GM12892 (cell line): ENCODE data around the gene NIPAL4. TPM values are rescaled to one million over a fixed set of nuclear protein-coding genes. Genes with fewer than 3 reads are reported as not detected.
A peak's percentile ranks its signal among the peaks of the same experiment; 100 is the strongest.
"Not testable (repeated sequence)": the region's sequence is repeated elsewhere in the genome, so short reads cannot be mapped to it uniquely, and the experiment has no call there.

Experiments used
- DNase-seq: peaks from one replicate; pipeline ENCODE4 v3.0.0; 2011; ENCODE audit not compliant: insufficient read length
- FAIRE-seq: peaks from 2 replicates; lab custom pipeline; 2011; peaks lifted over from hg19 to GRCh38; lab: Jason Lieb, UNC
- POLR2A ChIP-seq: IDR thresholded peaks from 2 replicates; pipeline ENCODE4 v1.6.1; 2011; ENCODE audit warnings: low read depth, low read length, control low read depth
- POLR2AphosphoS5 ChIP-seq: IDR thresholded peaks from 2 replicates; pipeline ENCODE4 v1.6.1; 2011; ENCODE audit warnings: low read depth, low read length, control low read depth
- TAF1 ChIP-seq: IDR thresholded peaks from 2 replicates; pipeline ENCODE4 v1.6.1; 2011; ENCODE audit warnings: low read depth, mild to moderate bottlenecking, control low read depth, low read length, borderline replicate concordance
- polyA plus RNA-seq: library from polyadenylated mRNA; unstranded; fragments of >200 nt; gene quantifications from one replicate; pipeline ENCODE4 v1.2.1, GENCODE V29; 2012; ENCODE audit warnings: missing spikeins, inconsistent platforms; ENCODE audit not compliant: missing spikeins

NIPAL4 gene
- 0.40 TPM for polyA plus RNA-seq

DNA sequence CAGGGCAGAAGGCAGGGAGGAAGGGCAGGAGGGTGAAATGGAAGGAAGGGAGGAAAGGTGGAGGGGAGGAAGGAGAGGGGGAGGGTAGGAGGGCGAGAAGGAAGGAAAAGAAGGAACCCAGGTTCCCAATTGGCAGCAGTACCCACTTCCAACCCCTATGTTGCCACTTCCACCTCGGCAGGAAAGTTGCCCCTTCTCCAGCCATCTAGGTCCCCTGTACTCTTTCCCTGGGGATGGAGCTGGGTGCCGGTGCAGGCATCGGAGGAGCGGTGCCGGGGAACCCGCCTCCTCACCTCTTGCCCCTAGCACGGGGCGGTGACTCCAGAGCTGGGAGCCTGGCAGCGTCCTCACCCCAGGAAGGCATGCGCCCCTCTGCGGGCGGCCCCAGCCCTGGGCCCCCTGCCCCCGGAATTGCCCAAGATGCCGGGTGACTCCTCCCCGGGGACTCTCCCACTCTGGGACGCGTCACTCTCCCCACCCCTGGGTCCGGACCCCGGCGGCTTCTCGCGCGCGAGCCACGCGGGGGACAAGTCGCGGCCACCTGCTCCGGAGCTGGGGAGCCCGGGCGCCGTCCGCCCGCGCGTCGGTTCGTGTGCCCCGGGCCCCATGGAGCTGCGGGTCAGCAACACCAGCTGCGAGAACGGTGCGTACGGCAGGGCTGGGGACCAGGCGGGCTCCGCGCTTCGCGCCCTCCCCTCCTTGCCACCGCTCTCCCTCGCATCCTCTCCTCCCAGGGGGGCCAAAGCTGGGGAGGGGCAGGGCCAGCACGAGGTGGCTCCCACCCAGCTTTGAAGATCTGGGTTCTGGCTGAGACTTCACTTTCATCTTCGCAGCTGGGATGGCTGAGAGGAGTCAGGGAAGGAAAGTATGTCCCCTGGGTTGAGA is at the start of gene NIPAL4:
Gene NIPAL4 (plus strand): TSS at position 499 of the 885 bp plus-strand sequence. CDS start 108 bp downstream, at position 607.
- peak; percentile 34 for DNase-seq
- TF ChIP-seq POLR2AphosphoS5, result no peak
- no peak for TF ChIP-seq POLR2A
- no peak for TF ChIP-seq TAF1
- peak; percentile 36 for FAIRE-seq

GRCh38 chr5:157415838-157416237 is 44.2 kb upstream of the NIPAL4 start:
- TF ChIP-seq POLR2AphosphoS5, result no peak
- TF ChIP-seq POLR2A, result no peak
- no peak for TF ChIP-seq TAF1
- FAIRE-seq (no peak), DNase-seq (no peak)

- not testable (repeated sequence) for DNase-seq, FAIRE-seq
These were observed 40.5 kb upstream of the NIPAL4 start for GRCh38 chr5:157419521-157419920.

DNA sequence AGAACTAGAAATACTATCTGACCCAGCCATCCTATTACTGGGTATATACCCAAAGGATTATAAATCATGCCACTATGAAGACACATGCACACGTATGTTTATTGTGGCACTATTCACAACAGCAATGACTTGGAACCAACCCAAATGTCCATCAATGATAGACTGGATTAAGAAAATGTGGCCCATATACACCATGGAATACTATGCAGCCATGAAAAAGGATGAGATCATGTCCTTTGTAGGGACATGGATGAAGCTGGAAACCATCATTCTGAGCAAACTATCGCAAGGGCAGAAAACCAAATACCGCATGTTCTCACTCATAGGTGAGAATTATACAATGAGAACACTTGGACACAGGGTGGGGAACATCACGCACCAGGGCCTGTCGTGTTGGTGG is 30.1 kb upstream of the NIPAL4 start:
- not testable (repeated sequence) for FAIRE-seq

GRCh38 chr5:157431544-157432200 is 28.3 kb upstream of the NIPAL4 start:
- peak; percentile 30 for DNase-seq
- FAIRE-seq, result peak; percentile 96
- no peak for TF ChIP-seq POLR2AphosphoS5
- no peak for TF ChIP-seq TAF1
- TF ChIP-seq POLR2A, result no peak

More for the DNA sequence above, 30.1 kb upstream of the NIPAL4 start:
- not testable (repeated sequence) for DNase-seq

DNA sequence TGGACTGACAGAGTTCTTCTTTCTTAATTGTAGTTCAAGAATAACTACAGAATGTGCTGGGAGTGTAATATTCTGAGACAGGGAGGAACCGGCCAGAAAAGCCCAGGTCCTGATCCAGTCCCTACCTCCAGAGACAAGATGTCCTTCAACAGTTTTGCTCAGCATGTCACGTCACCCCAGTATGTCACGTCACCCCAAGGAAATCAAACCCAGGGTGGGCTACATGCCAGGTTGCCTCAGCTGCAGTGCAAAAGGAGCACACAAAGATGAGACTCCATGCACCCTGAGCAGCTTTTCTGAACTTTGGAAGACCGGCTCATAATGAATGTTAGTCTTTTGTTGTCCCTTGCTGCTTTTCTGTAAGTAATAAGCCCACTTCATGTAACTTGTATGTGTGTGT is 25.9 kb upstream of the NIPAL4 start:
- TF ChIP-seq POLR2A, result no peak
- no peak for TF ChIP-seq TAF1
- TF ChIP-seq POLR2AphosphoS5, result no peak
- DNase-seq (no peak), FAIRE-seq (no peak)

DNA sequence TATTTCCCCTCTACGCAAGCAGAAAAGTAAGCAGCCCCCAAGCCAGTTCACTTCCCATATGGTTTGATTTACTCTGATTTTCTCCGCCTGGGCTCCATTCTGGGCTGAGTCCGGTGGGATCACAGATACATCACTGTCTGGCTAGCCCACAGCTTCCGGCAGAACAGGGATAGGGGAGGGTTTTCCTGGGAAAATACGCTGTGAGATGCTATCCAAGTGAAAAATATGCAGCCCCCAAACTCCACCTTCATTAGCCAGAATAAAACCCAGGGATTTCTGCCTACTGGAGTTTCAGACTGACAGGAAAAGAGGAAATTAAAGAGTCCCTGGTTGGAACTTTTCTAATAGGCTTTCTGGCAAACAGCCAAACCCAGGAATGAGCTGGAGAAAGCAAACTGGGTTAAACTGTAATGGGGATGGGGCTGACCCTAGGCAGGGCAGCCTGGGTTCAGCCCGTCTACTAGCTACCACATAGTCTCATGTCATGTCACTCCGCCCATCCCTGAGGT is 16.9 kb upstream of the NIPAL4 start:
- FAIRE-seq, result no peak
- DNase-seq, result no peak
- TF ChIP-seq POLR2AphosphoS5 (no peak), POLR2A (no peak)

GRCh38 chr5:157444224-157444623 is 15.8 kb upstream of the NIPAL4 start:
- TF ChIP-seq POLR2AphosphoS5 (no peak), TAF1 (no peak), POLR2A (no peak)
- DNase-seq (no peak), FAIRE-seq (no peak)

DNA sequence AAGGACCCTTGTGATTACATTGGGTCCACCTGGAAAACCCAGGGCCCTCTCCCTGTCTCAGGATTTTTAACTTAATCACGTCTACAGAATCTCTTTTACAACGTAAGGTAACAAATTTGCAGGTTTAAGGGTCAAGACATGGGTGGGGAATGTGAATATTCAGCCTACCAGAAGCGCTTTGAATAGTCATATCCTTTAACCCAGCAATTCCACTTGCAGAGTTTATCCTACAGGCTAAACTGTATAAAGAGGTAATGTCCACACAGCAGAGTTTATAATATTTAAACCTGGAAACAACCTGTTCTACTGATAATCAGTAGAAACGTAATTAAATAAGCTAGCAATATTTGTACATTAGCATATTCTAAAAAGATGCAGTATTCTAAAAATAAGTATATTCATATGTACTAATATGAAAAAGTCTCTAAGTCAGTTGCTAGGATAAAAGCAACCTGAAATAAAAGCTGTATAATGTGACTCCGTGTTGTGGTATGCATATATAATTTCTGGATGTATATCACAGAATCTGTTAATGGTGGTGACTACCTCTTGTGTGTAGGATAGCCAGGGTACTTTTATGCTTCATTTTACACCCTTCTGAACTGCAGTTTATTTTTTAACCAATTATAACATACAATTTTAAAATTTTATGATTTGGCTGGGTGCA is 14.1 kb upstream of the NIPAL4 start:
- FAIRE-seq, result no peak
- no peak for DNase-seq
- no peak for TF ChIP-seq TAF1

DNA sequence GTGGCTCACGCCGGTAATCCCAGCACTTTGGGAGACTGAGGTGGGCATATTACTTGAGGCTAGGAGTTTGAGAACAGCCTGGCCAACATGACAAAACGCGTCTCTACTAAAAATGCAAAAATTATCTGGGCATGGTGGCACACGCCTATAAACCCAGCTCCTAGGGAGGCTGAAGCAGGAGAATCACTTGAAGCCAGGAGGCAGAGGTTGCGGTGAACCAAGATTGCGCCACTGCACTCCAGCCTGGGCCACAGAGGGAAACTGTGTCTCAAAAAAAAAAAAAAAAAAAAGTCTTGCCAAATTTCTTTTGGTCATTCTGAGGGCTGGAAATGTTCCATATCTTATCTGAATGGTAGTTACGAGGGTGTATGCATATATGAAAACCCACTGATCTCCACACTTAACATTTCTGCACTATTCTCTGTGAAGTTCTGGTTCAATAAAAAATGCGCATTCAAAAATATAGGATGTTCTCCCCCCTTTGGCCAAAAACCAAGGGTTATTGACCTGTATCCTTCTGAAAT is 13.5 kb upstream of the NIPAL4 start:
- FAIRE-seq (no peak), DNase-seq (no peak)
- TF ChIP-seq POLR2AphosphoS5, result no peak
- TF ChIP-seq POLR2A, result no peak
- TF ChIP-seq TAF1, result no peak

- no peak for FAIRE-seq
- DNase-seq, result no peak
These were observed 12.8 kb upstream of the NIPAL4 start for GRCh38 chr5:157447201-157447637.

More at GRCh38 chr5:157447201-157447637, 12.8 kb upstream of the NIPAL4 start:
- TF ChIP-seq POLR2AphosphoS5, result no peak
- no peak for TF ChIP-seq POLR2A
- TF ChIP-seq TAF1, result no peak
